ENCODE results near the gene PLEKHM2. TPM values are rescaled to one million over a fixed set of nuclear protein-coding genes. Genes with fewer than 3 reads are reported as not detected.

PLEKHM2 gene
- total RNA-seq, 1 experiment from 2014 or later: 49.7 TPM

GRCh38 chr1:15724949-15725880, 41.1 kb downstream of the PLEKHM2 start:
- H3K27ac Mint-ChIP-seq: no peak overlapping the region
- no peak overlapping the region for H3K4me3 Mint-ChIP-seq
- CTCF ChIA-PET: interaction anchor here (0.8 to 3.4 kb wide), 2 partner anchors 16 to 77 kb away, joined by 3 to 15 read pairs; no protein-coding TSS in a partner anchor
- H3K27me3 Mint-ChIP-seq (ENCODE audit: low read depth): no peaks in the 10 kb centered on the region
- peaks cover 23% of the 10 kb centered on the region for H3K36me3 Mint-ChIP-seq
- POLR2A ChIA-PET: no interaction called here
- no peak for ATAC-seq
- no peaks in the 10 kb centered on the region for H3K9me3 Mint-ChIP-seq
- no peak for TF ChIP-seq EMX1 (CRISPR knock-in tag; IDR thresholded peaks at IDR 0.05)
- no peak for TF ChIP-seq E2F1 (CRISPR knock-in tag; IDR thresholded peaks at IDR 0.05)
- no peaks in the 10 kb centered on the region for H3K4me1 Mint-ChIP-seq
- no peak for DNase-seq (ENCODE audit: low spot score)

- H3K36me3 Mint-ChIP-seq: peaks cover 23% of the 10 kb centered on the region
- H3K9me3 Mint-ChIP-seq: no peaks in the 10 kb centered on the region
- no peaks in the 10 kb centered on the region for H3K27me3 Mint-ChIP-seq (ENCODE audit: low read depth)
- ATAC-seq: no peak
- no peak for TF ChIP-seq E2F4 (CRISPR knock-in tag; IDR thresholded peaks at IDR 0.05; ENCODE audit: borderline replicate concordance, low read depth)
- no peak for TF ChIP-seq ATF6 (CRISPR knock-in tag; IDR thresholded peaks at IDR 0.05)
- TF ChIP-seq NFYB (CRISPR knock-in tag; conservative IDR thresholded peaks at IDR 0.05; ENCODE audit: low read depth): no peak
- TF ChIP-seq MAX (CRISPR knock-in tag; IDR thresholded peaks at IDR 0.05): no peak
- no peak for DNase-seq (ENCODE audit: low spot score)
- H3K27ac Mint-ChIP-seq: no peak overlapping the region
- H3K4me1 Mint-ChIP-seq: no peaks in the 10 kb centered on the region
- CTCF ChIA-PET: interaction anchor here (0.8 kb wide), 1 partner anchor 76 kb away, joined by 3 read pairs; no protein-coding TSS in a partner anchor
- no peak overlapping the region for H3K4me3 Mint-ChIP-seq
- POLR2A ChIA-PET: no interaction called here
These were observed 42.4 kb downstream of the PLEKHM2 start for GRCh38 chr1:15726508-15726907.

GRCh38 chr1:15727021-15727420, 42.9 kb downstream of the PLEKHM2 start:
- DNase-seq (ENCODE audit: low spot score) (no peak), ATAC-seq (0 out of 2 replicates have a peak, but pooled peaks have one; percentile 22)
- Mint-ChIP-seq H3K4me1 (no peaks in the 10 kb centered on the region), H3K36me3 (peaks cover 23% of the 10 kb centered on the region), H3K9me3 (no peaks in the 10 kb centered on the region), H3K4me3 (no peak overlapping the region), H3K27me3 (ENCODE audit: low read depth) (no peaks in the 10 kb centered on the region), H3K27ac (no peak overlapping the region)
- TF ChIP-seq ZNF396 (CRISPR knock-in tag; IDR thresholded peaks at IDR 0.05; ENCODE audit: borderline replicate concordance) (no peak), NFATC4 (CRISPR knock-in tag; IDR thresholded peaks at IDR 0.05) (no peak), EMX1 (CRISPR knock-in tag; IDR thresholded peaks at IDR 0.05) (no peak), ZMAT4 (CRISPR knock-in tag; IDR thresholded peaks at IDR 0.05) (no peak)
- CTCF ChIA-PET: no interaction called here
- POLR2A ChIA-PET: interaction anchor here (0.6 kb wide), 1 partner anchor 153 kb away, joined by 3 read pairs; no protein-coding TSS in a partner anchor

GRCh38 chr1:15727424-15727823, 43.3 kb downstream of the PLEKHM2 start:
- Mint-ChIP-seq H3K36me3 (peaks cover 26% of the 10 kb centered on the region), H3K27ac (no peak overlapping the region), H3K4me1 (no peaks in the 10 kb centered on the region), H3K4me3 (no peak overlapping the region), H3K9me3 (no peaks in the 10 kb centered on the region), H3K27me3 (ENCODE audit: low read depth) (no peaks in the 10 kb centered on the region)
- POLR2A ChIA-PET: interaction anchor here (0.6 kb wide), 1 partner anchor 153 kb away, joined by 3 read pairs; no protein-coding TSS in a partner anchor
- no peak for DNase-seq (ENCODE audit: low spot score)
- no peak for ATAC-seq
- CTCF ChIA-PET: interaction anchor here (1.2 kb wide), 1 partner anchor 13 kb away, joined by 3 read pairs; no protein-coding TSS in a partner anchor
- TF ChIP-seq PRRX2 (CRISPR knock-in tag; IDR thresholded peaks at IDR 0.05) (no peak), SP1 (CRISPR knock-in tag; conservative IDR thresholded peaks at IDR 0.05) (no peak), USF2 (CRISPR knock-in tag; IDR thresholded peaks at IDR 0.05) (no peak), ZNF423 (CRISPR knock-in tag; IDR thresholded peaks at IDR 0.05) (no peak), ESRRA (CRISPR knock-in tag; IDR thresholded peaks at IDR 0.05; ENCODE audit: borderline replicate concordance) (no peak), NFE2L1 (CRISPR knock-in tag; IDR thresholded peaks at IDR 0.05) (no peak), HMGA2 (CRISPR knock-in tag; IDR thresholded peaks at IDR 0.05) (no peak), ZNF121 (CRISPR knock-in tag; IDR thresholded peaks at IDR 0.05) (no peak), MAX (CRISPR knock-in tag; IDR thresholded peaks at IDR 0.05) (no peak), CREM (CRISPR knock-in tag; IDR thresholded peaks at IDR 0.05) (no peak), AR (CRISPR knock-in tag; IDR thresholded peaks at IDR 0.05) (no peak)

Data from WTC11 (cell line).